ENCODE measurements around the gene CACUL1. TPM values are rescaled to one million over a fixed set of nuclear protein-coding genes. Genes with fewer than 3 reads are reported as not detected.

CACUL1 gene
- total and polyA plus RNA-seq, 2 of the 13 experiments (the other 11 are each of a cell fraction or from before 2014, with no cell fraction given) = 14.2 to 31.0 TPM

DNA sequence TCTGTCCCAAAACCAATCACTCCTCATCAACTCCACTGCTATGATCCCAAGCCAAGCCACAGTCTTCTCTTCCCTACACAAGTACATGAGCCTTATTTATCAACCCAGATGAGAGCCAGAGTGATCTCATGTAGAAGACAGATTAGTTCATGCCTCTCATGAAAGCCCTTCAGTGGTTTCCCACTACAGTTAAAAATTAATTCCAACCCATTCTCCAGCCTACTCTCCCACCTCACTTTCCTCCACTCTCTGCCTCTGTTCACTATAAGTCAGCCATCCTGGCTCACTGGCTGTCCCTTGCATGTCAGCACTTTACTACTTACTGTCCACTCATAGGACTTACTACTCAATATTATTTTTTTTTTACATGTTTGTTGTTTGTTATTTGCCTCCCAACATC is 67.3 kb downstream of the CACUL1 start:
- in situ Hi-C loops (cut with HindIII; ENCODE audit: extremely low pct_ligation_motif_present, low pct_unique_long_range_greater_than_20kb) (no loop called here), intact Hi-C loops (cut with micrococcal nuclease; ENCODE audit: unreplicated experiment) (no loop called here)
- no peak overlapping the region for H3K4me2 ChIP-seq (ENCODE audit: low read depth, low read length)
- ChIA-PET CTCF (ENCODE audit: low intra/inter-chr PET ratio, low total read pairs) (no interaction called here), POLR2A (no interaction called here)
- no peak overlapping the region for H2AFZ ChIP-seq (ENCODE audit: low read length)
- BruUV-seq (replicated peaks) = no TSS peak
- no peak overlapping the region for H3K9ac ChIP-seq (ENCODE audit: insufficient read depth, low read depth, low read length)
- no peaks in the 10 kb centered on the region for H3K9me3 ChIP-seq (ENCODE audit: low read length)
- no peak overlapping the region for H3K4me3 ChIP-seq (replicated peaks in 1 of 3; ENCODE audit: insufficient read depth in 1 of 3, low read depth in 2 of 3, low read length in 3 of 3)
- DNase-seq (ENCODE audit: low spot score) (no peak), ATAC-seq (no peak), FAIRE-seq (no peak)
- H3K36me3 ChIP-seq (replicated peaks in 1 of 2; ENCODE audit: control insufficient read depth in 1 of 2, insufficient read depth in 2 of 2, low read length in 2 of 2) = peaks cover 10 to 59% of the 10 kb centered on the region in 2 experiments
- H3K27ac ChIP-seq (ENCODE audit: extremely low read length, insufficient read depth, low read length) = no peak overlapping the region
- TF ChIP-seq ZSCAN21 (CRISPR knock-in tag; IDR thresholded peaks at IDR 0.05; ENCODE audit: borderline replicate concordance) = no peak
- TF ChIP-seq ZNF83 (CRISPR knock-in tag; IDR thresholded peaks at IDR 0.05; ENCODE audit: borderline replicate concordance) = no peak
- TF ChIP-seq ZNF24 (IDR thresholded peaks at IDR 0.05) = no peak
- TF ChIP-seq NR2F6 (IDR thresholded peaks at IDR 0.05) = no peak
- TF ChIP-seq NR2F6 (CRISPR knock-in tag; IDR thresholded peaks at IDR 0.05) = no peak
- no peak for TF ChIP-seq ATF7 (IDR thresholded peaks at IDR 0.05)
- TF ChIP-seq ATF7 (CRISPR knock-in tag; IDR thresholded peaks at IDR 0.05) = no peak
- TF ChIP-seq ZBTB1 (CRISPR knock-in tag; IDR thresholded peaks at IDR 0.05; ENCODE audit: borderline replicate concordance) = no peak
- TF ChIP-seq, protein P1, sequence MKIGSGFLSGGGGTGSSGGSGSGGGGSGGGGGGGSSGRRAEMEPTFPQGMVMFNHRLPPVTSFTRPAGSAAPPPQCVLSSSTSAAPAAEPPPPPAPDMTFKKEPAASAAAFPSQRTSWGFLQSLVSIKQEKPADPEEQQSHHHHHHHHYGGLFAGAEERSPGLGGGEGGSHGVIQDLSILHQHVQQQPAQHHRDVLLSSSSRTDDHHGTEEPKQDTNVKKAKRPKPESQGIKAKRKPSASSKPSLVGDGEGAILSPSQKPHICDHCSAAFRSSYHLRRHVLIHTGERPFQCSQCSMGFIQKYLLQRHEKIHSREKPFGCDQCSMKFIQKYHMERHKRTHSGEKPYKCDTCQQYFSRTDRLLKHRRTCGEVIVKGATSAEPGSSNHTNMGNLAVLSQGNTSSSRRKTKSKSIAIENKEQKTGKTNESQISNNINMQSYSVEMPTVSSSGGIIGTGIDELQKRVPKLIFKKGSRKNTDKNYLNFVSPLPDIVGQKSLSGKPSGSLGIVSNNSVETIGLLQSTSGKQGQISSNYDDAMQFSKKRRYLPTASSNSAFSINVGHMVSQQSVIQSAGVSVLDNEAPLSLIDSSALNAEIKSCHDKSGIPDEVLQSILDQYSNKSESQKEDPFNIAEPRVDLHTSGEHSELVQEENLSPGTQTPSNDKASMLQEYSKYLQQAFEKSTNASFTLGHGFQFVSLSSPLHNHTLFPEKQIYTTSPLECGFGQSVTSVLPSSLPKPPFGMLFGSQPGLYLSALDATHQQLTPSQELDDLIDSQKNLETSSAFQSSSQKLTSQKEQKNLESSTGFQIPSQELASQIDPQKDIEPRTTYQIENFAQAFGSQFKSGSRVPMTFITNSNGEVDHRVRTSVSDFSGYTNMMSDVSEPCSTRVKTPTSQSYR (CRISPR knock-in tag; IDR thresholded peaks at IDR 0.05; ENCODE audit: borderline replicate concordance) = no peak
- TF ChIP-seq, protein P2, sequence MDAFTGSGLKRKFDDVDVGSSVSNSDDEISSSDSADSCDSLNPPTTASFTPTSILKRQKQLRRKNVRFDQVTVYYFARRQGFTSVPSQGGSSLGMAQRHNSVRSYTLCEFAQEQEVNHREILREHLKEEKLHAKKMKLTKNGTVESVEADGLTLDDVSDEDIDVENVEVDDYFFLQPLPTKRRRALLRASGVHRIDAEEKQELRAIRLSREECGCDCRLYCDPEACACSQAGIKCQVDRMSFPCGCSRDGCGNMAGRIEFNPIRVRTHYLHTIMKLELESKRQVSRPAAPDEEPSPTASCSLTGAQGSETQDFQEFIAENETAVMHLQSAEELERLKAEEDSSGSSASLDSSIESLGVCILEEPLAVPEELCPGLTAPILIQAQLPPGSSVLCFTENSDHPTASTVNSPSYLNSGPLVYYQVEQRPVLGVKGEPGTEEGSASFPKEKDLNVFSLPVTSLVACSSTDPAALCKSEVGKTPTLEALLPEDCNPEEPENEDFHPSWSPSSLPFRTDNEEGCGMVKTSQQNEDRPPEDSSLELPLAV (CRISPR knock-in tag; conservative IDR thresholded peaks at IDR 0.05; ENCODE audit: low read depth) = no peak
- TF ChIP-seq, protein P3, sequence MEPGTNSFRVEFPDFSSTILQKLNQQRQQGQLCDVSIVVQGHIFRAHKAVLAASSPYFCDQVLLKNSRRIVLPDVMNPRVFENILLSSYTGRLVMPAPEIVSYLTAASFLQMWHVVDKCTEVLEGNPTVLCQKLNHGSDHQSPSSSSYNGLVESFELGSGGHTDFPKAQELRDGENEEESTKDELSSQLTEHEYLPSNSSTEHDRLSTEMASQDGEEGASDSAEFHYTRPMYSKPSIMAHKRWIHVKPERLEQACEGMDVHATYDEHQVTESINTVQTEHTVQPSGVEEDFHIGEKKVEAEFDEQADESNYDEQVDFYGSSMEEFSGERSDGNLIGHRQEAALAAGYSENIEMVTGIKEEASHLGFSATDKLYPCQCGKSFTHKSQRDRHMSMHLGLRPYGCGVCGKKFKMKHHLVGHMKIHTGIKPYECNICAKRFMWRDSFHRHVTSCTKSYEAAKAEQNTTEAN (CRISPR knock-in tag; conservative IDR thresholded peaks at IDR 0.05) = no peak
- TF ChIP-seq RFX3 (CRISPR knock-in tag; IDR thresholded peaks at IDR 0.05) = no peak
- no peaks in the 10 kb centered on the region for H3K4me1 ChIP-seq (ENCODE audit: insufficient read depth, low read length)
- H3K79me2 ChIP-seq (ENCODE audit: insufficient read depth, low read length) = no peaks in the 10 kb centered on the region
- no peaks in the 10 kb centered on the region for H4K20me1 ChIP-seq (ENCODE audit: insufficient read depth, low read length)
- H3K27me3 ChIP-seq (ENCODE audit: control insufficient read depth in 1 of 2, insufficient read depth in 2 of 2, low read length in 2 of 2) = no peaks in the 10 kb centered on the region

Measured in HepG2 (cell line).